H1 (cell line): ENCODE measurements around the gene LIPI. TPM values are rescaled to one million over a fixed set of nuclear protein-coding genes. Genes with fewer than 3 reads are reported as not detected.

ENCODE experiments used
- CTCF ChIA-PET: fragments of 300-600 bp; sonication (Branson Sonifier 250); formaldehyde crosslinking; loops from one replicate; lab custom pipeline; 2021; ENCODE audit not compliant: partially characterized antibody; lab: Charles Lee
- POLR2A ChIA-PET: fragments of 300-600 bp; sonication (Branson Sonifier 250); formaldehyde crosslinking; loops from one replicate; lab custom pipeline; 2021; ENCODE audit warnings: inconsistent platforms; ENCODE audit not compliant: partially characterized antibody; lab: Charles Lee
- DNase-seq, 2 experiments: peaks; one replicate each; pipeline versions ENCODE4 v3.0.0 to v3.0.0-alpha.2; 2010 to 2022; ENCODE audit warnings: low spot score in 2 of 2, low read depth in 1 of 2, mixed read lengths in 1 of 2
- FAIRE-seq: peaks from 2 replicates; lab custom pipeline; 2011; peaks lifted over from hg19 to GRCh38; lab: Jason Lieb, UNC
- H2AFZ ChIP-seq: 2 replicates; pipeline ENCODE4 v1.8.1; 2012; ENCODE audit warnings: low read length, inconsistent platforms
- H2AK5ac ChIP-seq: 2 replicates; pipeline ENCODE4 v1.6.1; 2013; ENCODE audit warnings: low read depth, low read length
- H2BK120ac ChIP-seq: replicated peaks from 2 replicates; pipeline ENCODE3; 2013; ENCODE audit warnings: low read depth, low read length, inconsistent platforms
- H2BK12ac ChIP-seq: 2 replicates; pipeline ENCODE4 v1.6.1; 2013; ENCODE audit warnings: low read depth, low read length
- H2BK15ac ChIP-seq: 2 replicates; pipeline ENCODE4 v1.6.1; 2013; ENCODE audit warnings: low read length
- H2BK20ac ChIP-seq: 2 replicates; pipeline ENCODE4 v1.6.1; 2013; ENCODE audit warnings: low read length
- H2BK5ac ChIP-seq: 2 replicates; pipeline ENCODE4 v1.6.1; 2013; ENCODE audit warnings: low read depth, low read length
- H3K14ac ChIP-seq: 2 replicates; pipeline ENCODE4 v1.6.1; 2013; ENCODE audit warnings: inconsistent platforms; ENCODE audit not compliant: insufficient read length
- H3K18ac ChIP-seq: 2 replicates; pipeline ENCODE4 v1.6.1; 2013; ENCODE audit warnings: low read length; ENCODE audit errors: extremely low read depth
- H3K23ac ChIP-seq: 2 replicates; pipeline ENCODE4 v1.6.1; 2013; ENCODE audit warnings: inconsistent platforms; ENCODE audit not compliant: insufficient read length
- H3K23me2 ChIP-seq: 2 replicates; pipeline ENCODE4 v1.6.1; 2013; ENCODE audit warnings: low read depth, low read length
- H3K27ac ChIP-seq: 2 replicates; pipeline ENCODE4 v1.6.1; 2011; ENCODE audit warnings: low read depth, low read length, inconsistent platforms
- H3K27me3 ChIP-seq, 4 experiments: replicated peaks in 1 of 4; 1 replicate in 1 of 4; 2 replicates in 3 of 4; pipeline versions ENCODE4 v1.6.1 to v1.8.1; 2011 to 2013; ENCODE audit warnings: low read length in 3 of 4, mild to moderate bottlenecking in 3 of 4, inconsistent platforms in 2 of 4, mixed read lengths in 2 of 4, moderate library complexity in 1 of 4; ENCODE audit not compliant: control insufficient read depth in 3 of 4, insufficient read depth in 3 of 4; ENCODE audit errors: extremely low read depth in 1 of 4
- H3K36me3 ChIP-seq, 4 experiments: 2 replicates each; pipeline versions ENCODE4 v1.6.1 to v1.8.1; 2011 to 2013; ENCODE audit warnings: mild to moderate bottlenecking in 4 of 4, low read length in 3 of 4, moderate library complexity in 2 of 4, control low read depth in 1 of 4, inconsistent platforms in 1 of 4; ENCODE audit not compliant: insufficient read depth in 4 of 4, control insufficient read depth in 2 of 4
- H3K4ac ChIP-seq: replicated peaks from 2 replicates; pipeline ENCODE3; 2013; ENCODE audit warnings: low read length, low read depth, mixed read lengths, inconsistent platforms; ENCODE audit not compliant: insufficient read length
- H3K4me1 ChIP-seq, 4 experiments: replicated peaks in 1 of 4; 1 replicate in 1 of 4; 2 replicates in 3 of 4; pipeline versions ENCODE4 v1.6.1 to v1.8.1; 2011 to 2013; ENCODE audit warnings: low read length in 3 of 4, inconsistent platforms in 2 of 4, mixed read lengths in 1 of 4; ENCODE audit not compliant: insufficient read depth in 4 of 4, control insufficient read depth in 3 of 4
- H3K4me2 ChIP-seq, 2 experiments: 2 replicates each; pipeline versions ENCODE4 v1.6.1 to v1.8.1; 2011 to 2013; ENCODE audit warnings: low read depth in 2 of 2, low read length in 2 of 2, control low read depth in 1 of 2, inconsistent platforms in 1 of 2, mild to moderate bottlenecking in 1 of 2; ENCODE audit not compliant: insufficient read depth in 1 of 2
- H3K4me3 ChIP-seq, 4 experiments: fragments of 200-600, 300-600 bp in 1 of 4; sonication (generic), shearing (Covaris generic), sonication (Bioruptor Twin) in 1 of 4; 2 replicates each; pipeline versions ENCODE4 v1.5.1 to v1.8.1; 2011 to 2016; ENCODE audit warnings: low read length in 4 of 4, low read depth in 3 of 4, control low read depth in 2 of 4, inconsistent platforms in 2 of 4, mild to moderate bottlenecking in 2 of 4, mixed read lengths in 1 of 4, moderate library complexity in 1 of 4; ENCODE audit not compliant: insufficient read depth in 2 of 4; ENCODE audit errors: extremely low read depth in 1 of 4
- H3K56ac ChIP-seq: replicated peaks from 2 replicates; pipeline ENCODE3; 2013; ENCODE audit warnings: low read depth, mild to moderate bottlenecking, mixed read lengths, low read length, inconsistent platforms; ENCODE audit not compliant: insufficient read length
- H3K79me1 ChIP-seq: 2 replicates; pipeline ENCODE4 v1.6.1; 2013; ENCODE audit warnings: low read depth, low read length, control low read depth
- H3K79me2 ChIP-seq, 2 experiments: 2 replicates each; pipeline versions ENCODE4 v1.6.1 to v1.8.1; 2012 to 2013; ENCODE audit warnings: low read length in 2 of 2, mild to moderate bottlenecking in 2 of 2, inconsistent platforms in 1 of 2; ENCODE audit not compliant: insufficient read depth in 2 of 2, control insufficient read depth in 1 of 2
- H3K9ac ChIP-seq, 4 experiments: replicated peaks in 1 of 4; 1 replicate in 1 of 4; 2 replicates in 3 of 4; pipeline versions ENCODE4 v1.6.1 to v1.8.1; 2011 to 2013; ENCODE audit warnings: low read depth in 3 of 4, low read length in 3 of 4, control low read depth in 2 of 4, mild to moderate bottlenecking in 2 of 4, moderate library complexity in 2 of 4, inconsistent platforms in 1 of 4; ENCODE audit errors: extremely low read depth in 1 of 4
- H3K9me3 ChIP-seq, 2 experiments: 2 replicates each; pipeline versions ENCODE4 v1.6.1 to v1.8.1; 2012 to 2013; ENCODE audit warnings: mild to moderate bottlenecking in 2 of 2, moderate library complexity in 2 of 2, control low read depth in 1 of 2, inconsistent platforms in 1 of 2, low read depth in 1 of 2, low read length in 1 of 2, mixed read lengths in 1 of 2; ENCODE audit not compliant: insufficient read depth in 2 of 2
- H4K20me1 ChIP-seq, 2 experiments: replicated peaks in 1 of 2; 2 replicates each; pipeline versions ENCODE3 to v1.8.1; 2011 to 2013; ENCODE audit warnings: inconsistent platforms in 2 of 2, low read length in 2 of 2, mild to moderate bottlenecking in 1 of 2; ENCODE audit not compliant: insufficient read depth in 2 of 2, control insufficient read depth in 1 of 2
- H4K5ac ChIP-seq: 2 replicates; pipeline ENCODE4 v1.6.1; 2013; ENCODE audit warnings: low read length, low read depth, mixed read lengths, inconsistent platforms; ENCODE audit not compliant: insufficient read length
- H4K8ac ChIP-seq: 2 replicates; pipeline ENCODE4 v1.8.0; 2013; ENCODE audit warnings: mild to moderate bottlenecking, moderate library complexity, low read length, inconsistent platforms; ENCODE audit not compliant: insufficient read depth; ENCODE audit errors: extremely low read depth
- H4K91ac ChIP-seq: replicated peaks from 2 replicates; pipeline ENCODE3; 2013; ENCODE audit warnings: low read length, mixed read lengths, inconsistent platforms; ENCODE audit not compliant: insufficient read length
- ASH2L ChIP-seq: fragments of 200-600, 300-600 bp; sonication (generic); IDR thresholded peaks from one replicate; pipeline ENCODE4 v1.7.1; 2017; ENCODE audit warnings: low read length
- E2F6 ChIP-seq: IDR thresholded peaks from 2 replicates; pipeline ENCODE4 v1.6.1; 2012; ENCODE audit warnings: inconsistent platforms
- EGR1 ChIP-seq: IDR thresholded peaks from 2 replicates; pipeline ENCODE4 v1.6.1; 2011; ENCODE audit warnings: low read depth, low read length, borderline replicate concordance
- JUN ChIP-seq: IDR thresholded peaks from 2 replicates; pipeline ENCODE4 v1.6.1; 2011; ENCODE audit warnings: low read depth, mild to moderate bottlenecking, improper control_type of control experiment, low read length
- JUND ChIP-seq: IDR thresholded peaks from 2 replicates; pipeline ENCODE4 v1.6.1; 2011; ENCODE audit warnings: mild to moderate bottlenecking, improper control_type of control experiment, low read length
- MAX ChIP-seq: IDR thresholded peaks from 2 replicates; pipeline ENCODE4 v1.6.1; 2012; ENCODE audit warnings: inconsistent platforms
- SIX5 ChIP-seq: IDR thresholded peaks from 2 replicates; pipeline ENCODE4 v1.6.1; 2011; ENCODE audit warnings: mild to moderate bottlenecking, low read depth, low read length
- WGBS, 2 experiments: shearing (Covaris generic) in 1 of 2; methylation state at CpG; one replicate each; pipeline versions ENCODE4 v1.1.6 to v1.1.7; 2013 to 2015; ENCODE audit warnings: low lambda C conversion rate in 2 of 2, mixed read lengths in 2 of 2, inconsistent platforms in 1 of 2, low coverage in 1 of 2, missing lambda C conversion rate in 1 of 2; ENCODE audit not compliant: insufficient replicate concordance in 2 of 2, insufficient coverage in 1 of 2, insufficient read length in 1 of 2; ENCODE audit errors: extremely low coverage in 1 of 2, missing lambda C conversion rate in 1 of 2; 5-methylcytosine and 5-hydroxymethylcytosine counted together
- polyA plus RNA-seq, 7 experiments: library from polyadenylated mRNA; depleted of rRNA in 3 of 7; stranded (reverse) in 5 of 7; unstranded in 2 of 7; fragments of >200 nt in 5 of 7; fragments of 200-250 nt in 2 of 7; gene quantifications; 1 replicate in 5 of 7; 2 replicates in 1 of 7; 4 replicates in 1 of 7; pipeline versions ENCODE4 v1.2.1 to v1.2.3, GENCODE V29; 2011 to 2013; ENCODE audit warnings: missing spikeins in 2 of 7, mixed read lengths in 2 of 7
- total RNA-seq: library from RNA; stranded (reverse); fragmentation: NEBNext Ultra II Directional; extraction: Animal tissue kit (Norgen Biotek cat#: 25700); gene quantifications from 2 replicates; pipeline ENCODE4 v1.2.1, GENCODE V29; 2021

The LIPI gene
- total and polyA plus RNA-seq, 2 of the 8 experiments (the other 6 are each of a cell fraction or from before 2014, with no cell fraction given) = not detected

GRCh38 chr21:14073615-14074014, 137.1 kb downstream of the LIPI start:
- DNase-seq = no peak
- no peak overlapping the region for H2BK12ac ChIP-seq
- H3K56ac ChIP-seq = no peak overlapping the region
- H3K4me2 ChIP-seq = no peak overlapping the region
- no peak overlapping the region for H2BK5ac ChIP-seq
- CTCF ChIA-PET = no interaction called here
- no peaks in the 10 kb centered on the region for H3K27me3 ChIP-seq
- H2BK120ac ChIP-seq = no peak overlapping the region
- H3K36me3 ChIP-seq = no peaks in the 10 kb centered on the region
- TF ChIP-seq E2F6 (no peak), JUN (no peak), MAX (no peak), EGR1 (no peak), SIX5 (no peak), ASH2L (no peak), JUND (no peak)
- TF ChIP-seq, all 59 proteins: peak for 0
- WGBS, 2 experiments = 92% methylated on average over 12 of the region's 16 CpGs; no CpG with 5 or more reads in 1 of the 2 experiments
- Histone ChIP-seq H3K23me2 (no peaks in the 10 kb centered on the region), H4K8ac (no peak overlapping the region), H2AK5ac (no peak overlapping the region), H3K79me2 (no peaks in the 10 kb centered on the region), H3K79me1 (0 out of 2 replicates have a peak, but pooled peaks cover 2% of the 10 kb centered on the region), H3K9me3 (peaks cover 0 to 12% of the 10 kb centered on the region in 2 experiments; a peak in 1 of 4 replicates), H2BK15ac (no peak overlapping the region), H2BK20ac (no peak overlapping the region), H2AFZ (no peak overlapping the region), H3K23ac (no peak overlapping the region), H4K5ac (no peak overlapping the region), H3K4me1 (no peaks in the 10 kb centered on the region), H3K4me3 (no peak overlapping the region), H4K91ac (no peak overlapping the region), H3K4ac (no peak overlapping the region), H3K27ac (no peak overlapping the region), H3K18ac (no peak overlapping the region), H3K9ac (no peak overlapping the region), H3K14ac (no peak overlapping the region), H4K20me1 (peaks cover 0 to 1% of the 10 kb centered on the region in 2 experiments)
- no peak for FAIRE-seq
- POLR2A ChIA-PET = no interaction called here
